HG03342 (cell line): Measurements from ENCODE around the gene TCHP.
"Not testable (repeated sequence)": the region's sequence is repeated elsewhere in the genome, so short reads cannot be mapped to it uniquely, and the experiment has no call there.

Experiments used
- ATAC-seq: cut with Tn5 transposase; IDR thresholded peaks from one replicate; pipeline ENCODE4 v1.9.1; 2021; ENCODE audit warnings: mild to moderate bottlenecking, moderate library complexity; ENCODE audit not compliant: unreplicated experiment

TCHP gene

GRCh38 chr12:109910254-109910968, 10.3 kb downstream of the TCHP start:
- no peak for ATAC-seq

DNA sequence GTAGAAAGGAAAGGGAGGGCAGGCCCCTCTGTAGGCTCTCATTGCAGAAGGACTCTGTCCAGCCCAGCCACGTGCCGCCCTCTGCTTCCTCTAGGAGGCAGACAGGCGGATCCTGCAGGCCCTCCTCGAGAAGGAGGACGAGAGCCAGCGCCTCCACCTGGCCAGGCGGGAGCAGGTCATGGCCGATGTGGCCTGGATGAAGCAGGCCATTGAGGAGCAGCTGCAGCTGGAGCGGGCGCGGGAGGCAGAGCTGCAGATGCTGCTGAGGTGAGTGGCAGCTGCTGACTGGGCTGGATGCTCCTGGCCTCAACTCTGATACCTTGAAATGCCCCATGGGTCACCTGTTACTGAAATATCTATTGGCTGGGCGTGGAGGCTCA, 10.9 kb downstream of the TCHP start:
- ATAC-seq: no peak

- ATAC-seq: no peak
These were observed 12.8 kb downstream of the TCHP start for GRCh38 chr12:109912855-109913321.

GRCh38 chr12:109914461-109914860, 14.4 kb downstream of the TCHP start:
- no peak for ATAC-seq

DNA sequence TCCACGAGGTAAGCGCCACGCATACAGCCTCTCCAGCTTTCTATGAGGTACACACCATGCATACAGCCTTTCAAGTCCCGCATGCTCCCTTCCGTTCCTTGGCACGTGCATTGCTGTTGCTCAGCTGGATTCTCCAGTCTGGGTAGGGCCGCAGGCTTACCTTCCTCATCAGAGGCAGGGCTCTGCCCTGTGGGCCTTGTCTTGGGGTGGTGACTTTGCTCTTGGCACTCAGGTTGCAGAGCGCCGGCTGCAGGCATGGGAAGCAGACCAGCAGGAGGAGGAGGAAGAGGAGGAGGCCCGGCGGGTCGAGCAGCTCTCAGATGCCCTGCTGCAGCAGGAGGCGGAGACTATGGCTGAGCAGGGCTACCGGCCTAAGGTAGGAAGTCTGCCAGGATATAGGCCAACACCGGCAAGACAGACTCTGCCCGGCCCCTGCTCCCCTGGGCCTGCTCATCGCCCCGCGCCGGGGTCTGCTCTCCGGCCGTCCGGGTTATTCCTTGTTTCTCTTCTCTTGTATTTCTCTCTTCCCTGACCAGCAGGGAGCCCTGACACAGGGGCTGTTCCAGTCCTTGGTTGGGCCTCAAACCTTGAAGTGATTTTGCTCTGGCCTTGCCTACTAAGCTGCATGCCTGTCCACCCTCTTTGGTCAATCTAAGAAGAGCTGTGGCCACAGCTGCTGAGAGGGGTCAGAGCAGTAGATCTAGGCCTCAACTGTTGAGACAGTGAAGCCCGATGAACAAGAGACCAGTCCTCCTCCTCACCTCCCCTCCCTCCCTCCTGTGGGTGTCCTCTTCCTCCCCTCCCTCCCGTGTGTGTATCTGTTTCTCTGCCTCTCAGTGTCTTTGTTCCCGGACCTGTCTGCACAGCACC, 15.3 kb downstream of the TCHP start:
- ATAC-seq: no peak

- no peak for ATAC-seq
These were observed 16.0 kb downstream of the TCHP start for GRCh38 chr12:109916045-109916444.

DNA sequence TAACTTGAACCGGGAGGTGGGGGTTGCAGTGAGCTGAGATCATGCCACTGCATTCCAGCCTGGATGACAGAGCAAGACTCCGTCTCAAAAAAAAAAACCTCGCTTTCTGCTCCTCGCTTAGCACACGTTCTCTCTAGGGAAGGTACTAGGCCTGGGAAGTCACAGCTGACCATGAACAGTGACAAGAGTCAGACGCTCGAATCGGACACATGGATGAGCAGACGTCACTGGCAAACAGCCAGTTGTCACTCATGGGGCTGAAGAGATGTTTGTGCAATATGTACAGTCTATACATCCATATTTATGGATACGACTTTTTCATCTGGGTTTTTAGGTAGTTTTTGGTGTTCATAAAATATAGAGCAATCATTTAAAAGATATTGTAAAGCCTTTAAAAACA, 19.4 kb downstream of the TCHP start:
- ATAC-seq: no peak

DNA sequence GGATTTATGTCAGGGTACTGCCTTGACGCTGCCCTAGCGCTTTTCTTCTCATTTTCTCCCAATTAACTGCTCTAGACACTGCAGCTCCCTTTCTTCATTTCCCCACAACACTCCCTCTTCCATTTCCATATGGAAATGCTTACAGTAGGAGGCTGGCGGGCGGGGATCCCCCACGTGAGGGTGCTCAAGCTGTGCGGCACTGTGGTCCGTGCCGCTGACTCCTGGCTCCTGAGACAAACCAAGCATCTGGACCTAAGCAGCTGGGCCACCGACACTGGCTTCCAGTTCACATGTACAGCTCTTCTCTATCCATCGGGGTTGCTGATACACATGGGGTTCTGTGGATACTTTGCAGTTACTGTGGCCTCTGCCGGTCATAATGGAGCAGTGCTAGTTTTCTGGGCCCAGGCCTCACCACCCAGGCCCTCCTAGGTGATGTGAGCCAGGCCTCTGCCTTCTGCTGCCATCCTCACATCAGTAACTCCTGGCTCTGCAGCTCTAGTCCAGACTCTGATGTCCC, 20.2 kb downstream of the TCHP start:
- ATAC-seq: no peak

GRCh38 chr12:109921982-109922381, 21.9 kb downstream of the TCHP start:
- no peak for ATAC-seq

DNA sequence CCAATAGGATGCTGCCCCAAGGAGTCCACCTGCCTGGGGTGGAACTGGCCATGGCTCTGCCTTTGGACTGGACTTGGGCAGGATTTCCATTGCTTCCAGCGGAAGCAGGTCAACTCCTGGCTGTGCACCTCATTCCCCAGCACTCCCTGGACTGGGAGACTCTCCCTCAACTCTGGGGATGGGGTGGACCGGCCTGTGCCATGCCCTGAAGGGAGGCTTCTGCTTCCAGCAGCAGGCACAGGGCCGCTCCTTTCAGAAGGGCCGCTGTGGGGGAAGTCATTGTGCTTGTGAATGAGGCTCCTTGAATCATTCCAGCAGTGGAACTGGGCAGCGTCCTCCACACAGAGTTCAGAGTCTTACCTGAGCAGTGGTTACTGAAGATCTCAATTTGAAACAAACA, 23.0 kb downstream of the TCHP start:
- ATAC-seq: no peak

- ATAC-seq: no peak
These were observed 23.6 kb downstream of the TCHP start for GRCh38 chr12:109923481-109924245.

- ATAC-seq: no peak
These were observed 25.2 kb downstream of the TCHP start for GRCh38 chr12:109925185-109925840.

- ATAC-seq: no peak
These were observed 25.9 kb downstream of the TCHP start for GRCh38 chr12:109926016-109926415.

DNA sequence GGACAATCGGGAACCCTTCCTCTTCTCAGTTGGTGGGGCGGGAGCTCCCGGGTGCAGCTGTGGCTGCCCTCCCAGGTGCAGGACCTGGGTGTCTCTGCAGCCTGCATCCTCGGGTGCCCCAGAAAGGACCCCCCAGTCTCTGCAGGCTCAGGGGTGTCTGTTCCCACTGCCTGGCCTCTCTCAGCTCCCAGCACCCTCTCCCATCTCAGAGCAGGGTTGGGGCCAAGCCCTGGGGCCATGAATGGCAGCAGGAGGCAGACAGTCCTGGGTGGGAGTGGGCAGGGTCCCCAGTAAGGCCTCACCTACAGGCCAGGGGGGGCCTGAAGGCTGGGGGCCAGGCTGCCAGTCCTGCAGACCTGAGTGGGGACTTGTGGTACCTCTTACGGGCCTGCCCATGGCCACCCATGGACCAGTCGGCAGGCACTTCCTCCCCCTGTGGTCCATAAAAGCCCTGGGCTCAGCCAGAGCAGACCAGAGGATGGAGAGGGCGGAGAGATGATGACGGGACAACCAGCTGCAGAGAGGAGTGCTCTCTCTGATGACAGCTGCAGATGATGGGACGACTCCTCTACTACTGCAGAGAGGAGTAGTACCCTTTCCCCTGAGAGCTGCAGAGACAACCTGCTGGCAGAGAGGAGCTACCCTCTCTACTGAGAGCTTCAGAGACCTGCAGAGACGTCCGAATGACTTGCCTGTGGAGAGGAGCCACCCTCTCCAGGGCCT, 26.6 kb downstream of the TCHP start:
- ATAC-seq: no peak

DNA sequence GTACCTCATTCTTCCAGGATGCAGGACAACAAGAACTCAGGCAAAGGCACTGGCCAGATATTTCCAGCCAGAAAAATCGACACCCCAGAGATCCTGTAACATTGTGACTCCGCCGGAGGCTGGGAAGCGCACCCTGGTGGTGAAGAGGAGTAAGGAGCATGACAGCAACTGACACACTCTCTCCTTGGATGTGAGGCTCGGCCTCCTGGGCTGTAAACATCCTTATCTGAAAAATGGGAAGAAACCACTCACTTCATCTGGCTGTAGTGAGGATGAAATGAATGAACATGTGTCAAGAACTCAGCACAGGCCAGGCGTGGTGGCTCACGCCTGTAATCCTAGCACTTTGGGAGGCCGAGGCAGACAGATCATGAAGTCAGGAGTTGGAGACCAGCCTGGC, 27.5 kb downstream of the TCHP start:
- ATAC-seq: no peak

DNA sequence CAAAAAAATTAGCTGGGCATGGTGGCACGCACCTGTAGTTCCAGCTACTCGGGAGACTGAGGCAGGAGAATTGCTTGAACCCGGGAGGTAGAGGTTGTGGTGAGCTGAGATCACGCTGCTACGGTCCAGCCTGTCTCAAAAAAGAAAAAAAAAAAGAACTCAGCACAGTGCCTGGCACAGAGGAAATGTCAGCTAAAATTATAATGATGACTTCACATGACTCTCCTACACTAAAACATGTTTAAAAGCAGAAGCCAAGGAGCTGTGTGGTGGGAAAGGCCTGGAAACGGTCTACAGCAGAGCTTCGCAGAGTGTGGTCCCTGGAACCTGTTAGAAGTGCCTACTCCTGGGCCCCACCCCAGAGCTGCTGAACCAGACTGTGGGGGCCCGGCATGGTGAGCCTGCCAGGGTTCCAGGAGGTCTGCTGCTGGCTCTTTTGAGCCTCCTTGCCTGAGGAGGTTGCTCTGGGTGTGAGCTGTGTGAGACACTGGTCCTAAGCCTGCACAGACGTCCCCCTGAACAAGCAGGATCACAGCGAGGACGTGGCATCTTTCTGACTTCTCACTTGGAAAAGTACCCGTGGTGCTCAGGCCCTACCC, 28.1 kb downstream of the TCHP start:
- ATAC-seq: no peak

- not testable (repeated sequence) for ATAC-seq
These were observed 29.3 kb downstream of the TCHP start for GRCh38 chr12:109929326-109929725.

GRCh38 chr12:109930028-109930800, 30.1 kb downstream of the TCHP start:
- ATAC-seq: no peak

GRCh38 chr12:109931143-109931542, 31.1 kb downstream of the TCHP start:
- ATAC-seq: no peak
